Neural crest cell (in vitro differentiated cells): ENCODE measurements around the gene HNRNPM. TPM values are rescaled to one million over a fixed set of nuclear protein-coding genes. Genes with fewer than 3 reads are reported as not detected.

Source experiments
- DNase-seq: peaks from one replicate; pipeline ENCODE4 v3.0.0; 2021; ENCODE audit warnings: low read depth, mixed read lengths, low spot score
- H3K27ac Mint-ChIP-seq: one replicate; pipeline ENCODE4 v1.8.0; 2021; ENCODE audit warnings: mild to moderate bottlenecking, mixed read lengths; ENCODE audit not compliant: unreplicated experiment
- H3K27me3 Mint-ChIP-seq: 2 replicates; pipeline ENCODE4 v1.8.0; 2021; ENCODE audit warnings: low read depth, mild to moderate bottlenecking, mixed read lengths
- H3K36me3 Mint-ChIP-seq: 2 replicates; pipeline ENCODE4 v1.8.0; 2021; ENCODE audit warnings: low read depth, mild to moderate bottlenecking, mixed read lengths
- H3K4me1 Mint-ChIP-seq: 2 replicates; pipeline ENCODE4 v1.8.0; 2021; ENCODE audit warnings: mixed read lengths
- H3K4me3 Mint-ChIP-seq: one replicate; pipeline ENCODE4 v1.8.0; 2021; ENCODE audit warnings: mild to moderate bottlenecking, mixed read lengths
- H3K9me3 Mint-ChIP-seq: 2 replicates; pipeline ENCODE4 v1.8.0; 2021; ENCODE audit warnings: mixed read lengths
- total RNA-seq: library from RNA; stranded (reverse); gene quantifications from 2 replicates; pipeline ENCODE4 v1.2.1, GENCODE V29; 2021
- TF ChIP-seq, protein P1 (sequence below): fragments of 200-600 bp; sonication (generic); conservative IDR thresholded peaks from 2 replicates; pipeline ENCODE4 v1.5.0; 2021; ENCODE audit warnings: antibody characterized with exemption, mild to moderate bottlenecking

The HNRNPM gene
- total RNA-seq, 1 donor from 2014 or later = 493 TPM

DNA sequence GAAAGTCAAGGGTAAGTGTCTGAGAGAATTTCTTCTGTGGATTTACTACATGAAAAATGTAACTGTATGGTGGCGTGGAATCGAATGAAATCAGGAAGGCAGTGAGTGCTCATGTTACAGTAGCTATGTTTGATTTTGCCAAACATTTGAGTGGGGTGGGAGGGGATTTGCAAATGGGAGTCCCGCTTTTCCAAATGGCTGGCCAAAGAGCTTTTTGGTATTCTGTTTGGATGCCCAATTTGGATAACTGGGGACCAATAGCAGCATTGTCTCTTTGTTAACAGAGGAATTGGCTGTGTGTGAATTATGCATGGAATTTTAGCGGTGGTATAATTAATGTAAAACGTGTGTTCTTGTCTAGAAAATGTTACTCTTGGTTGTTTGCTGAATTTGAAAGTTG is 17.8 kb downstream of the HNRNPM start:
- Mint-ChIP-seq H3K27ac (no peak overlapping the region), H3K36me3 (peaks cover 32% of the 10 kb centered on the region), H3K4me3 (no peak overlapping the region), H3K9me3 (no peaks in the 10 kb centered on the region), H3K4me1 (peaks cover 48% of the 10 kb centered on the region), H3K27me3 (no peaks in the 10 kb centered on the region)
- DNase-seq = no peak
- TF ChIP-seq, protein P1, sequence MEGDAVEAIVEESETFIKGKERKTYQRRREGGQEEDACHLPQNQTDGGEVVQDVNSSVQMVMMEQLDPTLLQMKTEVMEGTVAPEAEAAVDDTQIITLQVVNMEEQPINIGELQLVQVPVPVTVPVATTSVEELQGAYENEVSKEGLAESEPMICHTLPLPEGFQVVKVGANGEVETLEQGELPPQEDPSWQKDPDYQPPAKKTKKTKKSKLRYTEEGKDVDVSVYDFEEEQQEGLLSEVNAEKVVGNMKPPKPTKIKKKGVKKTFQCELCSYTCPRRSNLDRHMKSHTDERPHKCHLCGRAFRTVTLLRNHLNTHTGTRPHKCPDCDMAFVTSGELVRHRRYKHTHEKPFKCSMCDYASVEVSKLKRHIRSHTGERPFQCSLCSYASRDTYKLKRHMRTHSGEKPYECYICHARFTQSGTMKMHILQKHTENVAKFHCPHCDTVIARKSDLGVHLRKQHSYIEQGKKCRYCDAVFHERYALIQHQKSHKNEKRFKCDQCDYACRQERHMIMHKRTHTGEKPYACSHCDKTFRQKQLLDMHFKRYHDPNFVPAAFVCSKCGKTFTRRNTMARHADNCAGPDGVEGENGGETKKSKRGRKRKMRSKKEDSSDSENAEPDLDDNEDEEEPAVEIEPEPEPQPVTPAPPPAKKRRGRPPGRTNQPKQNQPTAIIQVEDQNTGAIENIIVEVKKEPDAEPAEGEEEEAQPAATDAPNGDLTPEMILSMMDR = no peak

DNA sequence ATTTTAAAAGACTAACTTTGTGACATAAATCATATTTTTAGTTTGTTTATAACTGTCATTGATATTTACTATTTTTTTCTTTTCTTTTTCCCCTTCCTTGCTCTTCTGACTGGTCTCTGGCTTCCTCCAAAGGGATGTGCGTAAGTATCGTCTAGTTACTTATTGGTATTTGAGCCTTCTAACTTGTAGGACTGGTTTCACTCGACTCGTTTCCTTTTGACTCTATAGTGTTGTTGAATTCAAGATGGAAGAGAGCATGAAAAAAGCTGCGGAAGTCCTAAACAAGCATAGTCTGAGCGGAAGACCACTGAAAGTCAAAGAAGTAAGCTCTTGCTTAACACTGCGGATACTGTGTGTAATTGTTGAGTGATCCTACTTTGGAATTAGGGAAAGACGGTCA is 18.6 kb downstream of the HNRNPM start:
- H3K4me3 Mint-ChIP-seq = no peak overlapping the region
- H3K27ac Mint-ChIP-seq = no peak overlapping the region
- peaks cover 33% of the 10 kb centered on the region for H3K36me3 Mint-ChIP-seq
- DNase-seq = no peak
- H3K9me3 Mint-ChIP-seq = no peaks in the 10 kb centered on the region
- no peaks in the 10 kb centered on the region for H3K27me3 Mint-ChIP-seq
- TF ChIP-seq, protein P1 = no peak
- peaks cover 44% of the 10 kb centered on the region for H3K4me1 Mint-ChIP-seq

DNA sequence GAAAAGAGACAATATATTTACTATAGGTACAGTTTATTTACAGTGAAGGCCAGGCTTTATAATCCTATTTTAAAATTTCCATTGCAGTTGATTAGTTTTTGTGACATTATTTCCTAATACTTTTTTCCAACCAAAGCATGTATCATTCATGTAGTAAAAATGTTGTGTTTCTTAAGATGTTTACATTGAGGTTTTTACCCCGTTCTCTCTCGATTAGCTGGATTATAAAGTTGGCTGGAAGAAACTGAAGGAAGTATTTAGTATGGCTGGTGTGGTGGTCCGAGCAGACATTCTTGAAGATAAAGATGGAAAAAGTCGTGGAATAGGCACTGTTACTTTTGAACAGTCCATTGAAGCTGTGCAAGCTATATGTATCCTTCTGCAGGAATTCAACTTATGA is 21.2 kb downstream of the HNRNPM start:
- Mint-ChIP-seq H3K4me1 (peaks cover 28% of the 10 kb centered on the region), H3K9me3 (no peaks in the 10 kb centered on the region), H3K36me3 (peaks cover 45% of the 10 kb centered on the region), H3K4me3 (no peak overlapping the region), H3K27ac (no peak overlapping the region), H3K27me3 (no peaks in the 10 kb centered on the region)
- TF ChIP-seq, protein P1 = no peak
- no peak for DNase-seq

DNA sequence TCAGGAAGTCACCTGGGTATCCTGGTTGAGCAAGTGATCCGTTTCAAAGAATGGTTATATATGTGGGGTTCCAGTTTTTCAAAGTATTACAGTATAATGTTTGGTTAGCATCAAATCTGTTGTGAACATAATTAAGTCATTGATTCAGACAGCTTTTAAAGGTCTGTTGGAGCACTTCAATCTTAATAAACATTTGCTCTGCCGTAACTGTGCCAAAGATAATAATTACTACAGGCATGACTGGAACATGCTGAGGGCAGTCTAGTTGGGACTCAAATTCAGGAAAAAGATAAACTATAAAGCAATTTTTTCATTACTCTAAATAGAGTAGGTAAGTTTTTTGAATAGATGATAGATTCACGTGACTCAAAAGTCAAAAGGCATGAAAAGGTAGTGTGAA is 23.3 kb downstream of the HNRNPM start:
- no peak overlapping the region for H3K4me3 Mint-ChIP-seq
- H3K36me3 Mint-ChIP-seq = peaks cover 43% of the 10 kb centered on the region
- DNase-seq = no peak
- no peak overlapping the region for H3K27ac Mint-ChIP-seq
- H3K9me3 Mint-ChIP-seq = no peaks in the 10 kb centered on the region
- TF ChIP-seq, protein P1 = no peak
- peaks cover 9% of the 10 kb centered on the region for H3K4me1 Mint-ChIP-seq
- H3K27me3 Mint-ChIP-seq = no peaks in the 10 kb centered on the region

DNA sequence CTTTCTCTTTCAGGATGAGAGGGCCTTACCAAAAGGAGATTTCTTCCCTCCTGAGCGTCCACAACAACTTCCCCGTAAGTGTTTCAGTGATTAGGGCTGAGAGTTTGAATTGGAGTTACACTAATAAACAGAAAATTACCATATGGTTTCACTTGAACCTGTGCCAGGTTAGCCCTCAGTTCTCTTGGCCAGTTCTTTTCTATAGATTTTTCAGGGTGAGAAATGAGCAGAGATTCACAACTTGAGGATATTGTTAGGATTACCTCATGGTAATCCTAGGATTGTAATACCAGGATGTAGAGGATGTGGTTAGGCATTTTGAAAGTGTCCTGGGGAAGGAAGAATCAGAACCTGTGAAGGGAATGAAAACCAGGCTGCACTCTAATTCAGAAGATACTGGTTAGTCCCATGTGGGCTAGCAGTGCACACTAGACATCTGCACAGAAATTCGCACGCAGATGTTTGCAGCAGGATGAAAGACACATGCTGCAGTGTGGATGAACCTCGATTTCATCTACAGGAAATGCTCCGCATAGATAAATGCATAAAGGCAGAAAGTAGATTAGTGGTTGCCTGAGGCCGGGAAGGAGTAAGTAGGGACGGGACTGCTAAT is 24.1 kb downstream of the HNRNPM start:
- H3K4me3 Mint-ChIP-seq = no peak overlapping the region
- TF ChIP-seq, protein P1 = no peak
- H3K36me3 Mint-ChIP-seq = peaks cover 44% of the 10 kb centered on the region
- no peaks in the 10 kb centered on the region for H3K27me3 Mint-ChIP-seq
- no peak for DNase-seq
- H3K27ac Mint-ChIP-seq = no peak overlapping the region
- peaks cover 9% of the 10 kb centered on the region for H3K4me1 Mint-ChIP-seq
- H3K9me3 Mint-ChIP-seq = no peaks in the 10 kb centered on the region
